Astrocyte of the hippocampus (primary cell): ENCODE results near the gene PGM3.
"Not testable (repeated sequence)": the region's sequence is repeated elsewhere in the genome, so short reads cannot be mapped to it uniquely, and the experiment has no call there.

ENCODE experiments used
- DNase-seq: peaks from one replicate; pipeline ENCODE4 v3.0.0; 2011; ENCODE audit warnings: low read depth, low spot score

The PGM3 gene, protein sequence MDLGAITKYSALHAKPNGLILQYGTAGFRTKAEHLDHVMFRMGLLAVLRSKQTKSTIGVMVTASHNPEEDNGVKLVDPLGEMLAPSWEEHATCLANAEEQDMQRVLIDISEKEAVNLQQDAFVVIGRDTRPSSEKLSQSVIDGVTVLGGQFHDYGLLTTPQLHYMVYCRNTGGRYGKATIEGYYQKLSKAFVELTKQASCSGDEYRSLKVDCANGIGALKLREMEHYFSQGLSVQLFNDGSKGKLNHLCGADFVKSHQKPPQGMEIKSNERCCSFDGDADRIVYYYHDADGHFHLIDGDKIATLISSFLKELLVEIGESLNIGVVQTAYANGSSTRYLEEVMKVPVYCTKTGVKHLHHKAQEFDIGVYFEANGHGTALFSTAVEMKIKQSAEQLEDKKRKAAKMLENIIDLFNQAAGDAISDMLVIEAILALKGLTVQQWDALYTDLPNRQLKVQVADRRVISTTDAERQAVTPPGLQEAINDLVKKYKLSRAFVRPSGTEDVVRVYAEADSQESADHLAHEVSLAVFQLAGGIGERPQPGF

GRCh38 chr6:83192871-83193746 lies at the start of gene PGM3, which contains the start of gene RWDD2A:
Gene PGM3, minus strand, starts transcription at chr6:83193265. Its CDS starts 2,253 bp downstream, at chr6:83191012.
Gene RWDD2A, plus strand, starts transcription at chr6:83193357. Its CDS starts 1,095 bp downstream, at chr6:83194452.
- peak; percentile 96 for DNase-seq

DNA sequence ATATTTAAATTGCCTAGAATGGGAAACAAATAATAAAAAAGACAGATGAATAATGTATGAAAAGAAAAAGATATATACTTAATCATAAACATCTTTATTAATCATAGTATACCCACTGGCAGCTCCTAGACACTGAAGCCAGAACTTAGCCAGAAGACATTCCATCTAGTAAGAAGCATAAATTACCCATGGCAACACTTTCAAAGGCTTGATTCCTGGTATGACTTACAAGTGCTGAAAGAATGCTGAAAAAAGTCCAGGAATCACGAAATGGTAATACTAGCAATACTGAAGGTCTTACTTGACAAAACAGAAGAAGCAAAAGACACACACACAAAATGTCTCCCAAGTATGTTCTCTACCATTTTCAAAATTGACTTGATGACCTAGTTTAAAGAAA lies 38.1 kb upstream of the PGM3 start:
- peak; percentile 89 for DNase-seq

GRCh38 chr6:83226517-83226916 lies 33.5 kb upstream of the PGM3 start:
- DNase-seq, result peak; percentile 17

- peak; percentile 52 for DNase-seq
These were observed 28.9 kb upstream of the PGM3 start for GRCh38 chr6:83221889-83222479.

DNA sequence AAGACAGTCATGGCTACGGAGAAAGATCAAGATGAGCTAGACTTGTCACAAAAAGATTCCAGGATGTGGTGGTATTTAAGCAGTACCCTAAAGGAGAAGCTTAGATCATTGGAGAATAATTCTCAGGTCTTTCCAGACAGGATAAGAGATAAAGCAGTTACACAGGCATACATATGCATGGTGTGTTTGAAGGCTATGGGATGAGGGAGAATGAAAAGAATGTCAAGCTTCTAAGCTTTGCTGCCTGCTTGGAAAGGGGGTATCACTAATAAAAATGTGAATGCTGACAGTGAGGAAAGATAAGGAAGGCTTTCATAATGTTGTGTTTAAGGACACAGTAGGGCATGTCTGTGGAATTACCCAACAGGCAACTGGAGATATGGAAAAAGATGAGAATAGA lies 28.2 kb upstream of the PGM3 start:
- DNase-seq, result peak; percentile 39

DNA sequence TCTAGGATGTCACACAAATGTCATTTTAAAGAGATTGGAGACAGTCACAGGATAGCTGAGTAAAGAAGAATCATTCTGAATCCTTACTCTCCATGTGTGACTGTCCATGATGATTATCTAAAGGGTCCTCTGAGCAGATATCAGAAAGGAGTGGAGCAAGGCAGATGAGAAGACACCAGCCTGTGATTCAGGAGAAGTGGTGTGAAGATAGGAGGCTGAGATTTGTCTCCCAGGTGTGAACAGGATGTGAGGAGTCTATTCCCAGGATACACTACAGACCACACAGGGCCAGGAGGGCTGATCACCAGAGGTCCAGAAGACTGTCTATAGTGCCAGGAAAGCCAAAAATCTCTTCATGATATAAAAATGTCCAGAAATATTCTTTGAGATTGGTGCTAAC lies 27.1 kb upstream of the PGM3 start:
- DNase-seq, result no peak

DNA sequence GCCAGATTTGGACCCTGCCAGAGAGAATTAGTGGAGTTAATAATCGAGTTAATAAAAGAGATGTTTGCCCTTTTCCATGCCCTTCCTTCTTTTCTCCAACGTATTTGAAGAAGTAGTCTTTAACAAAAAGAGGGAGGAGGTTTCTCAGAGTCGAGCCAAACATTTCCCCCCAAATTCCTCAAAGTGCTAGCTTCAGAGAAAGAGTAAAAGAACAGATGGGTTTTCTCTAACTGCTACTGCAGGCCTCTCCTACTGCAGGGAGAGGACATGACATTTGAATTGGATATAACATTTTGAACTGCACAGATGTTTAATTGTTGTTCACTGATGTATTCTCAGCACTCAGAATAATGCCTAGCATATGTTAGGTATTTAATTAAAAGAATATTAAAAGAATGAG lies 25.6 kb upstream of the PGM3 start:
- no peak for DNase-seq

DNA sequence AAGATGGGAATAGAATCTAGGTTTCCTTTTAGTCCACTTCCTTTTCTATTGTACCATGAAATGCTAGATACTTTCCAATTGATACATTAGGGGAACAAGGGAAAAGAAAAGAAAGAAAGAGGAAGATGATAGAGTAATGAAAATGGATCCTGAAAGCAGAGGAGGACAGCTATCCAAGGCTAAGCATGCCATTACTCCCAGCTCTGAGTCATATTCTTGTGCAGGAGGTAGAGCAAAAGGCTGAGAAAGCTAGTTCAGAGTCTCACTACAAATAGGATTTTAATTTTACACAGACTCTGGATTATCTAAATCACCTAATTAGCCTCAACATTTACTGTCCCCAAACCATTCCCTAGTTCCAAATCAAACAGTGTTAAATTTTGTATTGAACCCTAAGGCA lies 23.7 kb upstream of the PGM3 start:
- DNase-seq, result no peak

- DNase-seq, result peak; percentile 85
These were observed 22.3 kb upstream of the PGM3 start for GRCh38 chr6:83215131-83216047.

- DNase-seq, result no peak
These were observed 9.0 kb upstream of the PGM3 start for GRCh38 chr6:83202031-83202430.

DNA sequence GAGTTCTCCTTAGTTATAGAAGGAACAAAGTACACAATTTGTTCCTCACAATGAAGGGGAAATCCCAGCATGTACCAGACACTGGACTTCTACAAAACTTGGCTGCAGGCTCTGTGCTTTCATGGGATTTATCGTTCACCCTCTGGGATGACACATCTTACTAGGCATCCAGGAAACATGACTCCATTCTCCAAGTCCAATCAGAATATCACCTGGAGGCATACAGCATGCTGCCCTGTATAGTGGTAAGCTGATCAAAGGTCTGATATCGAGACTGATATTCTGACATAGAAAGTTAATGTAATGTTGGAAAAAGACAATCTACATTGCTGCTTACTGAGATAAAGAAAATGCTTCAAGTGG lies 6.8 kb upstream of the PGM3 start:
- peak; percentile 70 for DNase-seq

DNA sequence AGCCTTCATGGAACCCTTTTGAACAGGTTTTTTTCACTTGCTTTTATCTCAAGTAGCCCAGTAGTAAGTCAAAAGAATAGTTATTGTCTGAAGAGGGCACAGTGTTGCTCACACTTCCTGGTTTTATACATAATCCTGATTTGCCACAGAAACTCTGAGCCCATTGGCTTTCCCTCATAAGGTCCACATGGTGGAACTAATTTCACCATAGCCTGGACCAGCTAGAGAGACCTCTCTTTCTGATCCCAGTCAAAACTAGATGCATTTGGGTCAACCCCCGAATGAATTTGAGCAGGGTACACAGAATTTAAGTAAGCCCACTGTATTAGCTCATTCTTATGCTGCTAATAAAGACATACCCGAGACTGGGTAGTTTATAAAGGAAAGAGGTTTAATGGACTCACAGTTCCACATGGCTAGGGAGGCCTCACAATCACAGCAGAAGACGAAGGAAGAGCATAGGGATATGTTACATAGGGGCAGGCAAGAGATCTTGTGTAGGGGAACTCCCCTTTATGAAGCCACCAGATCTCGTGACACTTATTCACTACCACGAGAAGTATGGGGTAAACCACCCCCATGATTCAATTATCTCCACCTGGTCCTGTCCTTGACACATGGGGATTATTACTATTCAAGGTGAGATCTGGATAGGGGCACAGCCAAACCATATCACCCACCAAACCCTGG lies 6.3 kb upstream of the PGM3 start:
- DNase-seq, result peak; percentile 8

DNA sequence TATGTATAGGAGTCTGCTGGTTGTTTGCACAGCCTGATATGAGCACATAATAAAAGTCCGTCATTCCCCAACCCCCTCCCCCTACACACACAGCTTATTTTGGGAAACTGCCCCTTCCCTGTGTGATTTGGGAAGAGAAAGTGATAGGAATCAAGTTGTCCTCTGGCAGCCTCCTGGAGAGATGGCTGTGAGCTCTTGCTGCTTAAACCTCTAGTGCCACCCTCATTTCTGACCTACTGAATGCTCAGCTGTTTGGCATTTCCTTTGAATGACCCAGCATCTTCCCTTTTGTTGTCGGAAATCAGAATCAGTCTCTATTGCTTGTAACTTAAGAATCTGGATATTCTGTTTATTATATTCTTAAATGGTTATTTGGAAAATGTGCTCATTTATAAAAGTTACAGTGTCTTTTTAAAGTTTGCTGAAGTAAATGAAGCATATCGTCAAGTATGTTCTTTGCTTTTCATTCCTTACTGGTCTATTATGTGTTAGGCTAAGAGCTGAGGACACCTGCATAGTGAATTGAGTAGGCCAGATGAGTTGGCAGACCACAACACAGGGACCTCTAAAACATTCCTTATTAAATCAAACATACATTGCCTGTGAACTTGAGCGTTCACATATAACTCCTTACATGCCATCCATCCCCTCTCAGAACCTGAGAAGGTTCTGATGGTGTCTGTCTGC lies 5.6 kb upstream of the PGM3 start:
- peak; percentile 44 for DNase-seq

DNA sequence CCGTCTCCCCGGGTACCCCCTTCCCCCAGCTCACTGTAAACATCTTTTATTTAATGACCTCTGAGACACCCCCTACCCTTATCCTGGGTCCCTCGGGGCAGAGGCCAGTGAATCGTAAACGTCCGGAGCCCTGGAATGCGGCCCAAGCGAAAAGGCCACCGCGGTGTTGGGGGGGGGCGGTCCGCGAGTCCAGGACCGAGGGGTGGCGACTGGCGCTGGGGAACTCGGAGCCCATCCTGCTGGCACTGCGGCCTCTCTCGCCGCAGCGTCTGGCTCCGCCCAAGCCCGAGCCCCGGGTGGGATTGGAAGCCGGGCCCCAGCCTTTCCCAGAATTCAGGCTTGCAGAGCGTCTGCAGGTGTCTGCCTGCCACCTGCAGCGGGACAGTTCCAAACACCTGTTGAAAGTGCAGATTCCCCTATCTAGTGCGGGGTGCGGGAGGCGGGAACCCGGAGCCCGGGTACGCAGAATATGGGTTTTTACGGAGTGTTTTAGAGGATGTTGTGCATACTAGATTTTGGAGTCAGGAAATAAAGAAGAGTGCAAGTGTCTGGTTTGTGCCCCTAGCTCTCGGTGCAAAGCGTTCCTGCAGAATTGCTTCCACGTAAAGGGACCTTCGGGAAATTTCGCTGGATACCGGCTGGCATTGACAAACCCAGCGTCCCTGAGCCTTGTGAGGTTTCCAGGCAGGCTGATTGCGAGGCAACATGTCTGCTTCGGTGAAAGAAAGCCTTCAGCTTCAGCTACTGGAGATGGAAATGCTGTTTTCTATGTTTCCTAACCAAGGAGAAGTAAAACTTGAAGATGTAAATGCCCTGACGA lies 892 bp upstream of the PGM3 start:
- DNase-seq, result peak; percentile 71

GRCh38 chr6:83192456-83192855 lies 609 bp downstream of the PGM3 start:
- no peak for DNase-seq

DNA sequence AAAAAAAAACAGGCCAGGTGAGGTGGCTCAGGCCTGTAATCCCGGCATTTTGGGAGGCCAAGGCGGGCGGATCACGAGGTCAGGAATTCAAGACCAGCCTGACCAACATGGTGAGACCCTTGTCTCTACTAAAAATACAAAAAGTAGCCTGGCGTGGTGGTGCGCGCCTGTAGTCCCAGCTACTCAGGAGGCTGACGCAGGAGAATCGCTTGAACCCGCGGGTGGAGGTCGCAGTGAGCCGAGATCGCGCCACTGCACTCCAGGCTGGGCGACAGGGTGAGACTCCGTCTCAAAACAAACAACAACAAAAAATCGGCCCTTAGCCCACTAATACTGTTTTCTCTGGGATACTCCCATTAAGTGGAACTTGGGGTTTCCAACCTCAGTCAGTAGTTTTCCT lies 1.1 kb downstream of the PGM3 start:
- DNase-seq, result not testable (repeated sequence)

DNA sequence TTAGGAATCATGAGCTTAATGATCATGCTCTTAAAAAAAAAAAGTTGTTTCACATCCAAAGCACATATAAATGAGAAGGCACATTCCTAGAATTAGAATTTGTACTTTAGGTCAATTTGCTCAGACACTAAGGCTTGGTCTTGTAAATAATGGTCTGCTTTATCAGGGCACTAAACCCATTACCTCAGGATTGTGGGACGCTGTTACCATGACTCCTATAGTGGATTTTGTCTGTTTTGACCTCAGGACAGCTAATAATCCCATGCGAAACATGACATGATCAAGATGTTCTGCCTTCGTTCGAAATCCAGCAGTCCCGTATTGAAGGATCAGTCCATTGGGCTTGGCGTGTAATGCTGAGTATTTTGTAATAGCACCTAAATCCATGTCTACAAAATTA lies 2.4 kb downstream of the PGM3 start:
- DNase-seq, result no peak

GRCh38 chr6:83188501-83188900 lies 4.6 kb downstream of the PGM3 start:
- DNase-seq, result no peak

DNA sequence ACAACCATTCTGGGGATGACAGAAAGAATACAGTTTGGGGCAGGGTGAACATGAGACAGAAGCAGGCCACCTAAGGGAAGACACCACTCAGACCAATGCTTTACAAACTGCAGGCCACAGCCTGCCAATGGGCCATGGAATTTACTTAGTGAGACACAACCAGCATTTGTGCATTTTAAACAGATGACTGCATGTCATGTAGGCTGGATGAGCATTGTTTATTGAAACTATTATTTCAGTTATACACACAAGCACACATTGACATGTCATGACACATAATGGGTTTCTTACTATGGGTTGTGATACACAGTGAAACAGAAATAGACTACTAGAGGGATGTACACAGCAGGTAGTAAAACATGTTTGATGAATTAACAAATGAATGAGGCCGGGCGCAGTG lies 8.0 kb downstream of the PGM3 start:
- DNase-seq, result no peak
